HG03066 (cell line): ENCODE results near the gene AADACL2.
"Not testable (repeated sequence)": the region's sequence is repeated elsewhere in the genome, so short reads cannot be mapped to it uniquely, and the experiment has no call there.

ENCODE experiments used
- ATAC-seq: cut with Tn5 transposase; IDR thresholded peaks from one replicate; pipeline ENCODE4 v1.9.1; 2021; ENCODE audit warnings: low read depth; ENCODE audit not compliant: unreplicated experiment

Gene AADACL2

DNA sequence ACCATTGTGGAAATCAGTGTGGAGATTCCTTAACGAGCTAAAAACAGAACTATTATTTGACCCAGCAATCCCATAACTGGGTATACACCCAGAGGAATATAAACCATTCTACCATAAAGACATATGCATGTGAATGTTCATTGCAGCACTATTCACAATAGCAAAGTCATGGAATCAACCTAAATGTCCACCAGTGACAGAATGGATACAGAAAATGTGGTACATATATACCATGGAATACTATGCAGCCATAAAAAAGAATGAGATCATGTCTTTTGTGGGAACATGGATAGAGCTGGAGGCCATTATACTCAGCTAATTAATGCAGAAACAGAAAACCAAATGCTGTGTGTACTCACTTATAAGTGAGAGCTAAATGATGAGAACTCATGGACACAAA, 31.0 kb downstream of the AADACL2 start:
- not testable (repeated sequence) for ATAC-seq

DNA sequence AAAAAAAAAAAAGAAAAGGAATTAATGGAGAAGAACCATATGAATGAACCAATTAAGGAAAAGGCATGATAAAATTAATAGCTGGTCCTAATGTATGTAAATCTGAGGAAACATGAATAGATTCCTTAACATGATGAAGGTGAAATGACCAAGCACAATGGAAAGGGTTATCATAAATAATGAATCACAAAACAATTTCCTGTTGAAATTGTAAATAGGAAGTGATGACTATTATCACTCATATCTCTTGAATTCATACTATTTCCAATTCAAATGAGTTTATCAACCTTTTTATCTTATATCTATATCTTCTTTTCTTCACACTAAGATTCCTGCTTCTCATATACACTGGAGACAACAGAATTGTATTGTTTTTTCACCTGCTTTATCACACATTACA, 32.0 kb downstream of the AADACL2 start:
- ATAC-seq: no peak

DNA sequence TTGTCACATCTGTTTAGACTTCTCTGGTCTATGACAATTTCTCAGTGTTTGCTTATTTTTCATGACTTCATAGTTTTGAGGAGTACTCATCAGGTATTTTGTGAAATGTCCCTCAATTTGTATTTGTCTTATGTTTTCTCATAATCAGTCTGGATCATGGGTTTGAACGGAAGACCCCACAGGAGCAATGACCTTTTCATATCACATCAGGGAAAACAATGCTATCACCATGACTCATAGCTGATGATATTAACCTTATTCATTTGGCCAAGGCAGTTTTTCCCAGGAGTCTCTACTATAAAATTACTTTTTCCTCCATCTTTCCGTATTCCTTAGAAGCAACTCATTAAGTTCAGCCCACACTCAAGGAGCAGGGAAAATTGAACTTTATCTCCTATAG, 32.7 kb downstream of the AADACL2 start:
- no peak for ATAC-seq

DNA sequence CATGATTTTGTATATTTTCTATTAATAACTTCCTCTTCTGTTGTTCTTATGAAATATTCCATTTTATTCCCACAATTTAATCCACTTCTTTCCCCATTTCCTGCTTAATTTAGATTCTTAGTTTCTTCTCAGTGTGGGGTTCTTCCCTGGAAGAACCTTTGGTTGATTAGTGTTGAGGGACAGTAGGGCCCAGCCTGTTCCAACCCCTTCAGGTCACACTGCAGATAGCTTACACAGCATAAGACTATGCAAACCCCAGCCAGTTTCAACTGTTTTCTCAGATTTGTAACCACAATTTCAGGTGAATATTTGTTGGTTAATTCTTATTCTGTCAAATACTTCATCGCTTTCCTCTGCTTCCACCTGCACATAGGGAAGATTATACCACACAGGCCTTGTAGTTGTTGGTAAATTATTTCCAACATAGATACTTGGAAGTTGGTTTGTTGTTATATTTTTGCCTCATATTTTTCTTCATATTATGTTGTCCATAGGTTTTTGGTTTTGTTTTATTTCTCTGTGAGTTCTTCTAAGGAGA, 34.7 kb downstream of the AADACL2 start:
- ATAC-seq: no peak

DNA sequence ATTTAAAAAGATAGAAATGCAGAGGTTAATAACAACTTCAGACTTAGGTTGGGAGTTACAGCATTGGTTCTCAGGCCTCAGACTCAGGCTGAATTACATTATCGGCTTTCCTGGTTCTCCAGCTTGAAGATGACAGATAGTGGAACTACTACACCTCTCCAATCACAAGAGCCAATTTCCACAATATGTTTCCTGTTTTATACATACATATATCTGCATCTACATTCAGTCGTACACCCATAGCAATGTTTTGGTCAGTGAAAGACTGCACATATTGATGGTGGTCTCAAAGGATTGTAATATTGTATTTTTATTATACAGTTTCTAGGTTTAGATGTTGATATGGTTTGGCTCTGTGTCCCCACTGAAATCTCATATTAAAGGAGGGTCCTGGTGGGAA, 35.4 kb downstream of the AADACL2 start:
- no peak for ATAC-seq

DNA sequence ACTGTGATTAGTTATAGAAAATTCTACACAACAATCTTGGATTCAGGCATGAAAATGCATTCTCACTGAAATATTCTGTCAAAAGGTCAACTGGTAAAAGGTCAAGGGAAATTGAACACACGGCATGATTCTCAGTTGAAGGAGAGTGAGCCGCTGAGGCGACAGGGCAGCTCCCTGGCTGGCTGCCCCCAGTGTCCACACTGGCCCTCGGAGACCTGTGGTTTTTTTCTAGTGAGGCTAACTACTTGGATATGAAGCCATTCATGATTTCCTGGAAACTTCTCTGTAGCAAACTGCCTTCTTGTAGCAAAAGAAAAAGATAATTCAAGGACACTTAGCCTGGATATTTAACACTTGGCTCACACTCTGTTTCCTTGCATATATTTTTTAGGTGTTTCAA, 37.2 kb downstream of the AADACL2 start:
- no peak for ATAC-seq

DNA sequence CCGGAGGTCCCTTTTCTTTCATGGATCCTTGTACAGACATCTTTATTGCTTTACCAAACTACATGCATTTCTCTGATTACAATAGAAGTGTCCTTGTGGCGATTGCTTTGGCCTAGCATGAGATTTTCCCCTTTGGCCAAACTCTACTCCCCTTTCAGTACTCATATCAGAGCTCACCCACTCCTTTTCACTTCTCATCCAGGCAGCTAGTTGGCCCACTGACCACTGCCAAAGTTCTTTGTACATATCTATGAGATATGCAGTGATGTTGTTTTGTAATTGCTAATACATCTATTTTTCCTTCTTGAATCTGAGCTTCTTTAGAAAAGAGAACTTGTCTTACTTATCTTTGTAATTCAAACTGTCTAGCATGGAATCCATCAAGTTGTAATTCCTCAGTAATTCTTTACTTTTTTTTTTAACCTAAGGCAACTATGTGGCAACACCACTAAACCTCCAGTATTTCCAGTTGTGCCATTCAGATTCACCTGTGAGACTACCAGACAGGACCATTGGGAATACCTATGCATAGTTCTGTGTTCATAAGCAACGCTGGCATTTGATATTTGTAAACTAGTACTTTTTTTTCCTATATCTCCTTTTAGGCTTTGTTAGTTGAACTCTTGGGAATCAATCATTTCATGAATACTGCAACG, 39.2 kb downstream of the AADACL2 start:
- no peak for ATAC-seq

DNA sequence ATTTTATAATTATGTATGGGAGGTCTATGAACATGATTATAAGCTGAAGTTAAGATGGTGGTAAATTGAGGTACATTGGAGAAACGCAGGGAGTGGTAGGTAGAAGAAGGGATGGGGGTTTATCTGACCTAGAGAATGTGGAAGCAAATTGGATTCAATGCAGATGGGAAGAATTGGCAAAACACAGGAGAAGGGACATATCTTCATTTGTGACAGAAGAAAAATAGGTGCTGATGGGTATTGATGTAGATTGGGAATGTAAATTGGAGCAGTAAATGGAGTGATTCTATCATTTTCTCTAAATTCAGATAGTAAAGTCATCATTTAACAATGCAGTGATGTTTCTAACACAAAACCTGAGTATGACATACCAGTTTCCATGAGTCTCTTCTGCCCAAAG, 40.5 kb downstream of the AADACL2 start:
- ATAC-seq: no peak

DNA sequence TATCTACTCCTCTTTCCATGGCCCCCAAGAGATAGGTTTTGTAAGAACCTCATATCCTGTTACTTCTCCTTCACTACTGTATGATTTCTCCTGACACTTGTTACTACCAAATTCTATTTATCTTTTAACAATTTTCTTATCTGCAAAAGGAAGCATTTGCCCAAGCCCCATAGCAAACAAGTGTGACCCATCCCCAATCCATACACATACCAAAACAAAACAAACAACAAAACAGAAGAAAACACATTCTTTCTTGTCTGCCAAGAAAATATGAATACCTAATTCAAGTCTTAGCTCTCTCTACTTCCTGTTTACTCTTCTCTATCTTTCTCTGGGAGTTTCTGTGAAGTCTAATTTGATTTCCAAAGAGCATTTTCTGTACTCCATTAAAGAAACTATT, 41.2 kb downstream of the AADACL2 start:
- ATAC-seq: no peak

DNA sequence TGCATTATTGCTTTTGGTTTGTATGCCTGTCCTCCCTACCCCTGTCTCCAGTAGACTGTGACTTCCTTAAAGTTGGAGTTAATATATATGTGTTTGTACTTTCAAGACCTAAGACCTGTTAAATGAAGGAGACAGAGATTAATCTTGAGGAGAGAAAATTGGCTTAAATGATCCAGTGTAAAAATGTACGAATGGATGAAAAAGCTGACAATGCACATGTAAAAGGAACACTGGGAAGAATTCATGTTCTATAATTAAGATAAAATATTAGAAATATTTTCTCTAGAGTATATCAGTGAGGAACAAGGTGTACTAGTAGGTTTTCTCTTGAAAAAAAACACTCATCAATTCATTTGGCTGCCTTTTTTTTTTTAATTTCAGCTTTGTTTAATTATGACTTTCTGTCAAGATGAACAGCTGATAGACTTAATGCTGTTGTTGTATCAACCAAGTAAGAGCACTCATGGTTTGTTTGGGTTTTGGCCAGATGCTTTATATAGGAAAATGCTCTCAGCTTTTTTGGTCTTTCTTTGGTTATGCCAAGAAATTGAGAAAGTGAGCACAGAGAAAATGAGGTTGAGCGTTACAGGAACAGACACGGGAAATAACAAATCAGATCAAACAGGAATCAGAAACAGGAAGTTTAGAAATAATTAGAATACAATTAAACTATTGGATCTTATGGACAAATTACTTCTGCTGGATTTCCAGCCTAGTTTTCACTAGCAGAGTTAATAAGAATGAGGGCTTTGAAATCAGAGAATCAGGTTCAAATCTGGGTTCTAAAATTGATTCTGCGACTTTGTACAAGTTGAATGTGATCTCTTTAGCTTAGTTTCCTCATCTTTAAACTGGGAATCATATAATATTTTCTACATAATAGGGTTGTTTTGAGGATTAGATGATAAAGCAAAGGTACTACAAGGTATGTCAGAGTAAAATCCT, 41.9 kb downstream of the AADACL2 start:
- no peak for ATAC-seq

DNA sequence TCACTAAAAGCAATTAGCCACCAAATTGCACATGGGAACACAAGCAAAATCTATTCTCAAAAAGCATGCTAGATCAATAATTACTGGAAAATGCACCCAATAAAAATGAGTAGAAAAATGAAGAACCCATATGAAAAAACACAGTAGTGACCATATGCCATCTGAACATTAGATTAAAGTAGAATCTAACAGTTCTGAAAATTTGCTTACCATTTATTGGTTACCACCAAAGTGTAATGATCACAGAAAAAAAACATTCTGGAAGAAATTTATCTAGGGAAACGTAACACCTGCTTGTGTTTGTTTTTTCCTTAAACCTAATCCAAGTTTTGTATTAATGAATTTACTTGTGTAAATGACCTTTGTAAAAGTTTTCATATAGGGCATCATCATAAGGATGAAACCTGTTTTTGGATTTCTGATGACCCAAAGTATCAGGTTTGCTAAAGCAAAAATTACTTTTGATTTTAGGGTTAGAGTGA, 42.6 kb downstream of the AADACL2 start:
- ATAC-seq: no peak

DNA sequence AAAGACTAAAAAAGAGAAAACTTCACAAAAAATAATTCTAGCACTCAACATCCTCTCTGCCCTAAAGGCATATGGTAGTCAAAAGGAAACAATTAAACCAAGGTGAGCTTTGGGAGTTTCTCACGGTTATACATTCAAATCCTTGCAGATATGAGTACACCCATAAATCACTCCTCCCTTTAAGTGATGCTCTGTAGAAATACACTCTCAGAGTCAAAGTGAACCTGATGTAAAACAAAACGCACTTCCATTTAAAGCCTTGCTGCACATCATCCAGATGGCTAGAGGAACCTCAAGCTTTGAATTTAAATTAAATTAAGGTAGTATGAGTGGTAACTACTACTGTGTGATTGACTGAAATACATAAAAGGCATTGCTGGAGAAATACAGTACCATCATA, 44.2 kb downstream of the AADACL2 start:
- ATAC-seq: no peak

DNA sequence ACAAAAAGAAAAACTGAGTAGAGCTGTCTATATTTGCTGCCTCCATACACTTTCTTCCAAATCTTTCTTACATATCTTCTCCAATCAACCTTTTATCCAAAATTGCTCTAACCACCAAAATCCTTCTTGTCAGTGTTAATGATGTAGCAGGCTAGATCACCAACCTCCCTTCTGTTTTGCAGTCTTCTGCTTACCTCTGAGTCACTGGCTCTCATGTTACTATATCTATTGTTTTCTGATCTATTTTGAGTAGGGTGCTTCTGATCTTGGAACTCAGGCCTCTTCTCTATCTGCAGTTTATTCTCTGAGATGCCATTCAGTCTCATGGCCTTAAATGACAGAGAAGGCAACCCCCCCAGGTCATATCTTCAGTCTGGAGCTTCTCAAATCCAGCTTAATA, 53.9 kb downstream of the AADACL2 start:
- no peak for ATAC-seq

DNA sequence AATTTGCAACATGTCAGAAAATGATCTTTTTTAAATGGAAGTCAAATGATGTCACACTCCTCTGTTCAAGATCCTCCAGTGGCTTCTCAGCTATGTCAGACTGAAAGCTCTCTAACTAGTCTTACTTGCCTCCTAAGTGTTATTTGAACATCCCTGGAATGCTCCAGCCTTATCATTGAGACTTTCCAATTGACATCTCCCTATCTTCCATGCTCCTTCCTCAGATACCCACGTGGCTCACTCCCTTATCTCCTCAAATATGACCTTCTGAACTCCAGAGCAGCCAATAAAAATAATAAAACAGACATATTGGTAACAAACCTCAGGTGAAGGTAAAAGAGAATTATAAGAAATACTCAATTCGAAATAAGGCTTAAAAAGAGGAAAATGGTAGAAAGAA, 54.7 kb downstream of the AADACL2 start:
- ATAC-seq: no peak

DNA sequence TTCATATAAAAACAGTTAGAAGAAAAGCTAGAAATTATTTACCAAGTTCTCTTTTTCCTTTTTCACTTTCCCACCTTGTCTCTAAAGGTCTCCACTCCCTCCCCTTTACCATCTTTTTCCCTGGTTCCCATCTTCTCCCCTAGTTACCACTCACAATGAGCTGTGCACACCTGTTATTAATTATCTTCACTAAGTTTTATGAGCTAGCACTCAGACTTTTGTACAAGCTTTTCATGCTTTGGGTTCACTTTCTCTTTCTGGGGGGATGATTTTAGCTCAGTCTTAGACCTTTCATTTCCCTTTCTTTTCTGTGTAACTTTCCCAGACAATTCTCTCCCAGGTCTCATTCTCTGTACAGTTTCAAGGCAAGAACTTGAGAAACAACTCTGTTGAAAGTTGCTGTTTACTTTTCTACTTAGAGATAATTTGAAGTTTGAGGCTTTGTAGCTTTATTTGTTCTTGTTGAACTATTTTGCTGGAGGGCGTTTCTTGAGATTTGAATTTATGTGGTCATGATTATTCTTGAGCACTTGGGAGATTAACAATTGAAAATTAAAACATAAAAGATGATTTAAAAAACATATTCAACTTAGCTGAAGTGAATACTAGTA, 56.2 kb downstream of the AADACL2 start:
- ATAC-seq: no peak

DNA sequence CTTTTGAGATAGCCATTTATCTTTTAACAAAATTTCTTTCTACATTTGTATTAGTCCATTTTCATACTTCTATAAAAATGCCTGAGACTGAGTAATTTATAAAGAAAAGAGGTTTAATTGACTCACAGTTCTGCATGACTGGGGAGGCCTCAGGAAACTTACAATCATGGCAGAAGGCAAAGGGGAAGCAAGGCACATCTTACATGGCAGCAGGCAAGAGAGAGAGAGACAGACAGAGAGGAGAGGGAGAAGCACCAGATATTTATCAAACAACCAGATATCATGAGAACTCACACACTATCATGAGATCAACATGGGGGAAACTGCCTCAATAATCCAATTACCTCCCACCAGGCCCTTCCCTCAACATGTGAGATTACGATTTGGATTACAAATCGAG, 57.0 kb downstream of the AADACL2 start:
- ATAC-seq: not testable (repeated sequence)

DNA sequence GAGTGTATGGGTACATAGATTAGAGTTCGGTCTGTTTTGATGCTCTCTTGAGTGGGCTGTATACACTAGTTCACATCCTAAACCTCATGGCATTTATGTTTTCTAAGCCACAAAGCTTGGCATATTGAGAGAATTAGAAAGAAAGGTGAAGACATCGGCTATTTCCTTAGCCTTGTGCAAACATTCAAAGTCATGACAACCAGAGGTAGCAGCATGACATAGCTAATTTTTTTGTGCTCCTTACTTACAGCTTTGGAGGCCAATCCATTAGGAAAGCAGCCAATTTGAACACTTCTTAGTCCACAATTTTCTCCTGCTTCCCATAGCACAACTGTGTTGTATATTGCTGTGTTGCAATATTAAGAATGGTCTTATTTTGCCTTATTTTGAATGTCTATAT, 58.7 kb downstream of the AADACL2 start:
- no peak for ATAC-seq

DNA sequence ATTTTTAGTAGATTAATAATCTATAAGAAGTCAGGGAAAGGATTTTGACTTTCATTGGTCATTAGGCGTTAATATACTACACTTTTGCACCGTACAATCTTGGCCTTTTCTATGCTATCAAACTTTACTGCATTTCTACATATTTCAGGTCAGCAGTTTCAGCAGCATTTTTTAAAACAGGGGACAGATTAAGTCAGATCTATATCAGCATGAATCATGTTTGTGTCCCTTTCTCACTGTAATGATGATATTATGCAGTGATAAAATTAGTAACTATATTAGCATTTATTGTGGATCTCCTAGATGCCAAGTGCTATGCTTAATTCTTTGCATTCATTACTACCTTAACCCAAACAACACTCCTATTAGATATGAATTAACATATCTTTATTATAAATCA, 59.9 kb downstream of the AADACL2 start:
- no peak for ATAC-seq

DNA sequence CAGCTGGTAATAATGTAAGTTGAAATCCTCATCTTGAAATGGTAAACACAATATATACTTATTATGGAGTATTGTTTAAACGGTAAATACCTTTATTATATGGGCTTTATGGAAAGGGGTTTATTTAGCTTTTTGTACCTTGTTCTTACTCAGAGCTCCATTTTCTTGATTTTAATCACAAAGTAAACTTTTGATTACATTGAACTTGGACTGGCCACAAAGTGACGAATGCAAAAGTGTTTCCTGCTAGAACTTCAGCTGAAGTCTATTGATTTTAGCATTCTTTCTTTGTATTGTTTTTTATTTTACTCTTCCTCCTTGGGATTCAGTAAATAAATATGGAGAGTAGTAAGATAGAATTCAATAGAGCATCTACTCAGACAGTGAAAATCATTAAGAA, 60.4 kb downstream of the AADACL2 start:
- ATAC-seq: no peak

DNA sequence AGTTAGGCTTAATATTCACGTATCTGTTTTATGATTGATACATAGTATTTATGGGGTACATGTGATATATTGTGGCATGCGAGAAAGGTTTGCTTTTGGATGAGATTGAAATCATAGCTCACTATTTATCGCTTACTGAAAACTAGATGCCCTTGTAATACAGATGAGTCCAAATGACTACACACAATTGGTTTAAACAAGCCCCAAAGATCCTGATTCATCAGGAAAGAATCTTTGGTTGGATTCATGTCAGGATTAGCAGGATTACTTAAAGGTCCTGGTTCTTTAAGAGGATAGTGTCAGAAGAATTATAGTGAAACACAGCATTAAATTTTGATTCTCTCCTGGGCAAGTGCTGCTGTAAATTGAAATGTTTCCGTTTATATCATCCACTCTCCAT, 61.5 kb downstream of the AADACL2 start:
- ATAC-seq: no peak

DNA sequence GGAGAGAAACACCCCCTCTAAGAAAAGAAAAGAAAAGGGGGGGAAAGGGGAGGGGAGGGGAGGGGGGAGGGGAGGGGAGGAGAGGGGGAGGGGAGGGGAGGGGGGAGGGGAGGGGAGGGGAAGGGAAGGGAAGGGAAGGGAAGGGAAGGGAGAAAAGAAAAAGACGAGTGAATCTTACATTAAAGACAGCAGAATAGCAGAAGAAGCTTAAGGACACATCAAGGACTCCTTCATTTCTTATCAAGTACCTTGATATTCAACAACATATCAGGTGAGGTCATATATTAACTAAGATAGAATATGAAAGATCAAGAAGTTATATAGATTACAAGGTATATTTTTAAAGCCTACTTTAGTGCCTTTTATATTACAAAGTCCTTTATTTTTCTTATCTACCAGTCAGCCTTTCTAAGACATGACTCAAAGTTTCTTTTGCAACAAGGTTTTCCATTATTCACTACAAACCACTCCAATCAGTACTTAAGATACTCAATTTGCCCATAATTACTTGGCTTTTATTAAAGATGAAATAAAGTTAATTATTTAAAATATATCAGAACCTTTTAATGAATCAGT, 62.5 kb downstream of the AADACL2 start:
- ATAC-seq: no peak
